Measurements from ENCODE around the gene MTLN. TPM values are rescaled to one million over a fixed set of nuclear protein-coding genes. Genes with fewer than 3 reads are reported as not detected.

MTLN gene
- 118 to 130 TPM (median 126 TPM) in 5 replicates for total RNA-seq (2022; extraction: Qiagen RNA extraction)

DNA sequence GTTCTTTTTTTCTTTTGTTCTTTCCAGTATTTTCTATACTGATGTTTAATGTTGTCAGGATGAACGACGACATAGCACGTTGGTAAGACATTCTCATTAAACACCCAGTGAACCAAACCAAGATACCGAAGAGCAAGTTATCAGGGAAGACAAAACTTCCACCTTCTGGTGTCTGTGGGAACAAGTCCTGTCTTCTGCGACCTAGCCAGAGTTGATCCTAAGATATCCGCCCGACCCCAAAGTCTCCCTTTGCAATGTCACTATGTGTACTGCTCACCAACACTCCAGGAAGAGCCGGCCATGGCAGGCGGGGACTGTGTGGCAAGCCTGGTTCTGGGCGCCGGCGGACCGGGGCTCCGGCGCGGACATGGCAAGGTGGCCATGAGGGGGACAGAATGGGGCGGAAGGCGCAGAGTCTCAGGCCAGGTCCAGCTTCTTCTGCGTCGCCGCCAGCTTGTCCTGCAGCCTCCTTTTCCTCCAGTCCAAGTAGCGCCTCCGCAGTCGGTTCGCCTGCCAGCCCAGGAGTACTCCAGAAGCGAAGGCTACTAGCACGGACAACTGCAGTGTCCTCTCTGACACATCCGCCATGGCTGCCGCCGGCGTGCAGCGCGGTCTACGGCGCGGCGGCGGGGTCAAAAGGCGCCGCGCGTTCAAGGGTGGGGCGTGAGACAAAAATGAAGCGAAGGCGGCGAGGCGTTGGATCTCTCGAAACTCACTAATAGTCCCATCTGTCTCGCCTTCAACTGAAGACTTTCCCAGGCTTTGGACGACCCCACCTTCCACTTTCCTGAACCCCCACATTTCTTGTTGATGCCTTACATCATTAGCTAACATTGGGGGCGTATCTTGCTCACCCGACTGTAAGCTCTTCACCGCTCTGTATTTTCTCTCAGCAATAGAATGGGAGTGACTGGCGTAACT is at the start of gene MTLN:
Gene MTLN, minus strand, starts transcription at position 610 of the 921 bp plus-strand sequence. Its CDS starts 22 bp downstream, at position 588.

GRCh38 chr2:110204408-110205385 is 7.7 kb downstream of the MTLN start, which contains the start of gene NPHP1:
NPHP1 (minus strand) TSS chr2:110205013; CDS start chr2:110204968, 45 bp downstream.

Other genes with a start within 250 kb of the MTLN start
- 139 to 166 TPM (median 147 TPM) in 5 replicates for gene MALL, start 96.7 kb downstream of the MTLN start, total RNA-seq (2022; extraction: Qiagen RNA extraction)
- gene NPHP1, start 7.5 kb downstream of the MTLN start, total RNA-seq (2022; extraction: Qiagen RNA extraction) = 7.3 to 8.6 TPM (median 8.1 TPM) in 5 replicates